H1 (cell line): ENCODE results near the gene MBD5. TPM values are rescaled to one million over a fixed set of nuclear protein-coding genes. Genes with fewer than 3 reads are reported as not detected.

Source experiments
- ATF2 ChIP-seq: IDR thresholded peaks from 2 replicates; pipeline ENCODE4 v1.6.1; 2012; ENCODE audit warnings: low read length, inconsistent platforms
- ATF3 ChIP-seq: IDR thresholded peaks from 2 replicates; pipeline ENCODE4 v1.6.1; 2011; ENCODE audit warnings: low read depth, mild to moderate bottlenecking, low read length; ENCODE audit not compliant: insufficient read depth
- CEBPB ChIP-seq: IDR thresholded peaks from 2 replicates; pipeline ENCODE4 v1.6.1; 2012; ENCODE audit warnings: low read depth, low read length
- CHD7 ChIP-seq: fragments of 300-600 bp; sonication (generic); IDR thresholded peaks from 2 replicates; pipeline ENCODE4 v1.7.1; 2012; ENCODE audit warnings: low read length, moderate library complexity, mild to moderate bottlenecking, inconsistent platforms; ENCODE audit not compliant: insufficient replicate concordance
- SIRT6 ChIP-seq: IDR thresholded peaks from one replicate; pipeline ENCODE4 v1.7.1; 2012; ENCODE audit warnings: low read length, inconsistent platforms
- polyA plus RNA-seq, 7 experiments: library from polyadenylated mRNA; depleted of rRNA in 3 of 7; stranded (reverse) in 5 of 7; unstranded in 2 of 7; fragments of >200 nt in 5 of 7; fragments of 200-250 nt in 2 of 7; gene quantifications; 1 replicate in 5 of 7; 2 replicates in 1 of 7; 4 replicates in 1 of 7; pipeline versions ENCODE4 v1.2.1 to v1.2.3, GENCODE V29; 2011 to 2013; ENCODE audit warnings: missing spikeins in 2 of 7, mixed read lengths in 2 of 7
- total RNA-seq: library from RNA; stranded (reverse); fragmentation: NEBNext Ultra II Directional; extraction: Animal tissue kit (Norgen Biotek cat#: 25700); gene quantifications from 2 replicates; pipeline ENCODE4 v1.2.1, GENCODE V29; 2021

Gene MBD5
- total and polyA plus RNA-seq, 2 of the 8 experiments (the other 6 are each of a cell fraction or from before 2014, with no cell fraction given) = 9.7 to 29.4 TPM

GRCh38 chr2:148238561-148238960 lies 217.7 kb downstream of the MBD5 start (continued):
- TF ChIP-seq SIRT6 (no peak), CEBPB (no peak), ATF3 (no peak), CHD7 (no peak), ATF2 (no peak)
- TF ChIP-seq, all 59 proteins: peak for 0
